BLaER1 treated with 17β-estradiol and CSF1 and Interleukin-3, amounts not matched to agents 10 nM and 100 nM (cell line): ENCODE results near the gene SLC39A11.

Experiments
- H3K27ac ChIP-seq, 11 experiments: shearing (Covaris generic); formaldehyde crosslinking; 2 replicates each; pipeline ENCODE4 v1.8.1; 2022
- H3K27me3 ChIP-seq, 11 experiments: shearing (Covaris generic); formaldehyde crosslinking; 2 replicates each; pipeline ENCODE4 v1.8.1; 2022
- H3K36me3 ChIP-seq, 11 experiments: shearing (Covaris generic); formaldehyde crosslinking; 2 replicates each; pipeline ENCODE4 v1.8.1; 2022
- H3K4me1 ChIP-seq, 10 experiments: shearing (Covaris generic); formaldehyde crosslinking; 2 replicates each; pipeline ENCODE4 v1.8.1; 2022
- H3K4me2 ChIP-seq, 11 experiments: shearing (Covaris generic); formaldehyde crosslinking; 2 replicates each; pipeline ENCODE4 v1.8.1; 2022
- H3K4me3 ChIP-seq, 10 experiments: shearing (Covaris generic); formaldehyde crosslinking; 2 replicates each; pipeline ENCODE4 v1.8.1; 2022
- H3K9ac ChIP-seq, 11 experiments: shearing (Covaris generic); formaldehyde crosslinking; 2 replicates each; pipeline ENCODE4 v1.8.1; 2022
- H3K9me3 ChIP-seq, 11 experiments: shearing (Covaris generic); formaldehyde crosslinking; replicated peaks in 1 of 11; 2 replicates each; pipeline ENCODE4 v1.8.1; 2022
- H4K20me1 ChIP-seq, 11 experiments: shearing (Covaris generic); formaldehyde crosslinking; 2 replicates each; pipeline ENCODE4 v1.8.1; 2022
- Cebpa-rat ChIP-seq, 11 experiments: shearing (Covaris generic); IDR thresholded peaks; 2 replicates each; pipeline ENCODE4 v1.8.1; 2022

Gene SLC39A11

GRCh38 chr17:72879877-72880276, 212.6 kb downstream of the SLC39A11 start:
- Histone ChIP-seq H3K9ac (no peak overlapping the region), H3K4me2 (no peak overlapping the region), H3K4me3 (no peak overlapping the region), H3K27ac (no peak overlapping the region), H3K4me1 (no peaks in the 10 kb centered on the region), H4K20me1 (no peaks in the 10 kb centered on the region), H3K27me3 (no peaks in the 10 kb centered on the region), H3K36me3 (peaks cover 39 to 84% (median 53%) of the 10 kb centered on the region in 11 experiments), H3K9me3 (peaks cover 65 to 82% (median 68%) of the 10 kb centered on the region in 11 experiments)
- no peak for TF ChIP-seq Cebpa-rat (IDR thresholded peaks at IDR 0.05)

DNA sequence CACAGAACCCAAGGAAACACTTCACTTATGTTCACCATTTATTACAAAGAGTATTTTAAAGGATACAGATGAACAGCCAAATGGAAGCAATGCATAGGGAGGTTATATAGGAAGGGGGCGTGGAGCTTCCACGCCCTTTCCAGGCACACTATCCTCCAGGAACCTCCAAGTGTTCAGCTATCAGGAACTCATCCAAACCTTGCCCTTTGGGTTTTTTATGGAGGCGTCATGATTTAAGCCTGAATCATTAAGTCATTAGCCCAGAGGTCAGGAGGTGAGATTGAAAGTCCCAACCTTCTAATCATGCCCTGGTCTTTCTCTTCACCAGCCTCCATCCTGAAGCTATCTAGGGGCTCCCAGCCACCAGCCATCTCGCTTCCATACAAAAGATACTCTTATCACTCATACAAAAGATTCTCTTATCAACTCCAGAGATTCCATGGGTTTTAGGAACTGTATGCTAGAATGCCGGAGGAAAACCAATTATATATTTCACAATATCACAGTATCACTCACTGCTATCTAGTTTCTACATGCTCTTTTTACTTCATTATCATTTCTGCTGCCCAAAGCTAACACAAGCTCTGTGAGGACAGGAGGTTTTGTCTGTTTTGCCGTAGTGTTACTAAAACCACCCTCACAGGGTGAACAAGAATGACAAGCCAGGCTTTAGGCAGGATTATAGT, 213.4 kb downstream of the SLC39A11 start:
- H3K9me3 ChIP-seq: peaks cover 65 to 90% (median 74%) of the 10 kb centered on the region in 11 experiments
- H3K4me2 ChIP-seq: no peak overlapping the region
- H3K36me3 ChIP-seq: peaks cover 39 to 86% (median 59%) of the 10 kb centered on the region in 11 experiments
- H3K27me3 ChIP-seq: no peaks in the 10 kb centered on the region
- no peak overlapping the region for H3K27ac ChIP-seq
- 0 out of 22 replicates have a peak, but pooled peaks of 1 of the 11 experiments have one; percentile 27 for TF ChIP-seq Cebpa-rat (IDR thresholded peaks at IDR 0.05)
- no peak overlapping the region for H3K9ac ChIP-seq
- no peaks in the 10 kb centered on the region for H3K4me1 ChIP-seq
- no peaks in the 10 kb centered on the region for H4K20me1 ChIP-seq
- H3K4me3 ChIP-seq: no peak overlapping the region

- no peak overlapping the region for H3K9ac ChIP-seq
- peaks cover 71 to 94% (median 81%) of the 10 kb centered on the region in 11 experiments for H3K9me3 ChIP-seq
- peaks cover 32 to 76% (median 60%) of the 10 kb centered on the region in 11 experiments for H3K36me3 ChIP-seq
- no peaks in the 10 kb centered on the region for H3K4me1 ChIP-seq
- peak in 3 of 11 experiments; percentile 15 to 58 (median 18); a peak in 2 of 22 replicates for TF ChIP-seq Cebpa-rat (IDR thresholded peaks at IDR 0.05)
- no peak overlapping the region for H3K4me3 ChIP-seq
- no peaks in the 10 kb centered on the region for H4K20me1 ChIP-seq
- no peak overlapping the region for H3K4me2 ChIP-seq
- H3K27ac ChIP-seq: no peak overlapping the region
- no peaks in the 10 kb centered on the region for H3K27me3 ChIP-seq
Measured at GRCh38 chr17:72877348-72877747, 215.1 kb downstream of the SLC39A11 start.

- Histone ChIP-seq H3K9me3 (peaks cover 64 to 87% (median 74%) of the 10 kb centered on the region in 11 experiments), H3K4me1 (no peaks in the 10 kb centered on the region), H3K4me3 (no peak overlapping the region), H3K9ac (no peak overlapping the region), H3K4me2 (no peak overlapping the region), H3K36me3 (peaks cover 28 to 71% (median 58%) of the 10 kb centered on the region in 11 experiments), H4K20me1 (no peaks in the 10 kb centered on the region), H3K27ac (no peak overlapping the region), H3K27me3 (no peaks in the 10 kb centered on the region)
- no peak for TF ChIP-seq Cebpa-rat (IDR thresholded peaks at IDR 0.05)
Measured at GRCh38 chr17:72876413-72876812, 216.1 kb downstream of the SLC39A11 start.

DNA sequence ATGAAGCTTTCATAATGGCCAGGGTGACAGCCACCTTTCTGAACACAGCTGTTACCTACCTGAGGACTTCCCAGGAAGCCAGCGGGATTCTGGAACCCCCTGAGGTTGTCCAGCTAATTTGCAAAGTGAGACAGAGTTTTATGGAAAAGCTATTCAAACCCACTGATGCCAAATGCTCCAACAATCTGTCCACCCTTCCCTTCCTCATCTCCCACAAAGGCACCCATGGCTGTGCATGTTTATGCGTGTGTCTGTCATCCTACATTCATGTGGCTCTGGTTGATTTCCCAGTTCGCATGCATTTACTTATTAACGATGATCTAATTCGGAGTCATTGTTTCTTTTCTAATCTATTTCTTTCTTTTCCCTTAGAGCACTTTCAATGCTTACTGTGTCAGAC, 217.1 kb downstream of the SLC39A11 start:
- H3K4me3 ChIP-seq: no peak overlapping the region
- peaks cover 22 to 63% (median 50%) of the 10 kb centered on the region in 11 experiments for H3K36me3 ChIP-seq
- H3K4me1 ChIP-seq: no peaks in the 10 kb centered on the region
- no peak overlapping the region for H3K4me2 ChIP-seq
- peaks cover 56 to 76% (median 66%) of the 10 kb centered on the region in 11 experiments for H3K9me3 ChIP-seq
- no peak overlapping the region for H3K9ac ChIP-seq
- no peaks in the 10 kb centered on the region for H3K27me3 ChIP-seq
- H4K20me1 ChIP-seq: no peaks in the 10 kb centered on the region
- no peak overlapping the region for H3K27ac ChIP-seq
- TF ChIP-seq Cebpa-rat (IDR thresholded peaks at IDR 0.05): no peak

GRCh38 chr17:72872396-72872795, 220.1 kb downstream of the SLC39A11 start:
- no peak for TF ChIP-seq Cebpa-rat (IDR thresholded peaks at IDR 0.05)
- no peak overlapping the region for H3K9ac ChIP-seq
- H3K4me3 ChIP-seq: no peak overlapping the region

GRCh38 chr17:72870367-72870985, 222.0 kb downstream of the SLC39A11 start:
- Histone ChIP-seq H3K9ac (no peak overlapping the region), H3K36me3 (peaks cover 6 to 30% (median 19%) of the 10 kb centered on the region in 11 experiments; a peak in 13 of 22 replicates), H3K4me3 (no peak overlapping the region), H3K4me1 (no peaks in the 10 kb centered on the region), H3K27ac (no peak overlapping the region), H4K20me1 (no peaks in the 10 kb centered on the region), H3K9me3 (peaks cover 21 to 48% (median 39%) of the 10 kb centered on the region in 11 experiments), H3K4me2 (no peak overlapping the region), H3K27me3 (no peaks in the 10 kb centered on the region)
- no peak for TF ChIP-seq Cebpa-rat (IDR thresholded peaks at IDR 0.05)

More at GRCh38 chr17:72872396-72872795, 220.1 kb downstream of the SLC39A11 start:
- Histone ChIP-seq H3K27me3 (no peaks in the 10 kb centered on the region), H4K20me1 (no peaks in the 10 kb centered on the region), H3K36me3 (peaks cover 12 to 38% (median 27%) of the 10 kb centered on the region in 11 experiments; a peak in 18 of 22 replicates), H3K4me2 (no peak overlapping the region), H3K9me3 (peaks cover 28 to 49% (median 39%) of the 10 kb centered on the region in 11 experiments), H3K27ac (no peak overlapping the region), H3K4me1 (no peaks in the 10 kb centered on the region)

DNA sequence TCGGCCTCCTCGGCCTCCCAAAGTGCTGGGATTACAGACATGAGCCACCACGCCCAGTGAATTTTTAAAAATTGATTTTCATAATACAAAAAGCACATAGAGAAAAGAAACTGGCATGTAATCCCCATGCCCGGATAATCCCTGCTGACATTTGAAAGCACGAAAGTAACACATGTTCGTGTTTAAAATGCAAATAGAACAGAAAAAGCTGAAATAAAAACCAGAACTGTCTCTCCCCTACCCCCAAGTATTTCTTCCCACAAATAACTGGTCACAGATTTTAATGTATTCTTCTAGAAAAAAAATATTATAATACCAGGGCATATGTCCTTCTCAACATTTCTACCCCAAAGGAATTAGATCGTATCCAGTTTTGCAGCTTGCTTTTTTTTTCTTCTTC, 222.9 kb downstream of the SLC39A11 start:
- peaks cover 5 to 35% (median 15%) of the 10 kb centered on the region in 11 experiments; a peak in 13 of 22 replicates for H3K36me3 ChIP-seq
- no peak overlapping the region for H3K9ac ChIP-seq
- no peaks in the 10 kb centered on the region for H3K27me3 ChIP-seq
- no peaks in the 10 kb centered on the region for H4K20me1 ChIP-seq
- H3K27ac ChIP-seq: no peak overlapping the region
- TF ChIP-seq Cebpa-rat (IDR thresholded peaks at IDR 0.05): no peak
- peaks cover 20 to 48% (median 40%) of the 10 kb centered on the region in 11 experiments for H3K9me3 ChIP-seq
- no peak overlapping the region for H3K4me2 ChIP-seq
- H3K4me1 ChIP-seq: no peaks in the 10 kb centered on the region
- H3K4me3 ChIP-seq: no peak overlapping the region

DNA sequence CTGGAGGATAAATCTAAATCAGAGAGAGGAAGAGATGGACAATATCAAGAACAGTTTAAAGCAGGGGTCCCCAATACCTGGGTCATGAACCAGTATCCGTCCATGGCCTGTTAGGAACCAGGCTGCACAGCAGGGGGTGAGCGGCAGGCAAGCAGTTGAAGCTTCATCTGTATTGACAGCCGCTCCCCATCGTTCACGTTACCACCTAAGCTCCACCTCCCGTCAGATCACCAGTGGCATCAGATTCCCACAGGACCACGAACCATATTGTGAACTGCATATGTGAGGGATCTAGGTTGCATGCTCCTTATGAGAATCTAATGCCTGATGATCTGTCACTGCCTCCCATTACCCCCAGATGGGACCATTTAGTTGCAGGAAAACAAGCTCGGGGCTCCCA, 226.5 kb downstream of the SLC39A11 start:
- TF ChIP-seq Cebpa-rat (IDR thresholded peaks at IDR 0.05): no peak
- Histone ChIP-seq H3K9ac (no peak overlapping the region), H3K4me2 (no peak overlapping the region), H3K36me3 (peaks cover 0 to 21% (median 7%) of the 10 kb centered on the region in 11 experiments; a peak in 12 of 22 replicates), H4K20me1 (no peaks in the 10 kb centered on the region), H3K27me3 (no peaks in the 10 kb centered on the region), H3K9me3 (peaks cover 14 to 35% (median 24%) of the 10 kb centered on the region in 11 experiments), H3K27ac (no peak overlapping the region), H3K4me1 (no peaks in the 10 kb centered on the region), H3K4me3 (no peak overlapping the region)
